HEK293 (cell line): ENCODE measurements around the gene ACTG1.

Source experiments
- IKZF3 ChIP-seq: fragments of 450-650 bp; IDR thresholded peaks from 2 replicates; pipeline ENCODE4 v1.5.0; 2018; ENCODE audit warnings: missing biosample characterization, mild to moderate bottlenecking, missing genetic modification characterization, moderate library complexity
- KLF1 ChIP-seq: fragments of 450-650 bp; formaldehyde crosslinking; IDR thresholded peaks from 2 replicates; pipeline ENCODE4 v1.5.1; 2016; ENCODE audit warnings: missing biosample characterization, missing genetic modification characterization
- SCRT2 ChIP-seq: fragments of 450-650 bp; formaldehyde crosslinking; IDR thresholded peaks from 2 replicates; pipeline ENCODE4 v1.5.1; 2016; ENCODE audit warnings: missing biosample characterization, missing genetic modification characterization
- SETDB1 ChIP-seq: IDR thresholded peaks from one replicate; pipeline ENCODE4 v1.6.1; 2017; ENCODE audit warnings: mild to moderate bottlenecking, low read length, moderate library complexity, mixed read lengths; ENCODE audit not compliant: insufficient read length
- SP3 ChIP-seq: fragments of 450-650 bp; formaldehyde crosslinking; IDR thresholded peaks from 2 replicates; pipeline ENCODE4 v1.5.1; 2016; ENCODE audit warnings: missing biosample characterization, missing genetic modification characterization
- ZBTB1 ChIP-seq: fragments of 450-650 bp; formaldehyde crosslinking; IDR thresholded peaks from 2 replicates; pipeline ENCODE4 v1.5.1; 2016; ENCODE audit warnings: missing biosample characterization, missing genetic modification characterization
- ZBTB8A ChIP-seq: fragments of 450-650 bp; formaldehyde crosslinking; IDR thresholded peaks from 2 replicates; pipeline ENCODE4 v1.5.1; 2016; ENCODE audit warnings: missing biosample characterization, missing genetic modification characterization
- ZNF133 ChIP-seq: fragments of 450-650 bp; formaldehyde crosslinking; IDR thresholded peaks from 2 replicates; pipeline ENCODE4 v1.5.1; 2016; ENCODE audit warnings: missing biosample characterization, missing genetic modification characterization
- ZNF341 ChIP-seq: fragments of 450-650 bp; formaldehyde crosslinking; IDR thresholded peaks from 2 replicates; pipeline ENCODE4; 2016; ENCODE audit warnings: low read depth, missing biosample characterization, missing genetic modification characterization
- ZNF350 ChIP-seq: fragments of 450-650 bp; formaldehyde crosslinking; IDR thresholded peaks from 2 replicates; pipeline ENCODE4 v1.5.0; 2017; ENCODE audit warnings: missing biosample characterization, mild to moderate bottlenecking, missing genetic modification characterization
- ZNF362 ChIP-seq: fragments of 450-650 bp; formaldehyde crosslinking; IDR thresholded peaks from 2 replicates; pipeline ENCODE4 v1.5.1; 2016; ENCODE audit warnings: missing biosample characterization, missing genetic modification characterization
- ZNF394 ChIP-seq: fragments of 450-650 bp; formaldehyde crosslinking; IDR thresholded peaks from 2 replicates; pipeline ENCODE4 v1.5.1; 2016; ENCODE audit warnings: missing biosample characterization, missing genetic modification characterization, mild to moderate bottlenecking, moderate library complexity, borderline replicate concordance
- ZNF449 ChIP-seq: fragments of 450-650 bp; formaldehyde crosslinking; IDR thresholded peaks from 2 replicates; pipeline ENCODE4 v1.5.1; 2017; ENCODE audit warnings: missing biosample characterization, mild to moderate bottlenecking, missing genetic modification characterization, moderate library complexity
- ZNF473 ChIP-seq: fragments of 450-650 bp; formaldehyde crosslinking; IDR thresholded peaks from 2 replicates; pipeline ENCODE4 v1.5.1; 2017; ENCODE audit warnings: missing biosample characterization, missing genetic modification characterization
- ZNF510 ChIP-seq: fragments of 450-650 bp; formaldehyde crosslinking; IDR thresholded peaks from 2 replicates; pipeline ENCODE4 v1.5.1; 2018; ENCODE audit warnings: mild to moderate bottlenecking, missing genetic modification characterization, missing biosample characterization; ENCODE audit not compliant: insufficient replicate concordance
- ZNF561 ChIP-seq: fragments of 450-650 bp; IDR thresholded peaks from 2 replicates; pipeline ENCODE4 v1.5.1; 2018; ENCODE audit warnings: missing biosample characterization, missing genetic modification characterization, borderline replicate concordance
- ZNF639 ChIP-seq: fragments of 450-650 bp; formaldehyde crosslinking; IDR thresholded peaks from 2 replicates; pipeline ENCODE4 v1.5.1; 2016; ENCODE audit warnings: missing biosample characterization, missing genetic modification characterization
- ZNF692 ChIP-seq: fragments of 450-650 bp; formaldehyde crosslinking; IDR thresholded peaks from 2 replicates; pipeline ENCODE4 v1.5.1; 2016; ENCODE audit warnings: missing biosample characterization, missing genetic modification characterization
- ZNF777 ChIP-seq: fragments of 450-650 bp; formaldehyde crosslinking; IDR thresholded peaks from 2 replicates; pipeline ENCODE4 v1.5.1; 2017; ENCODE audit warnings: missing biosample characterization, missing genetic modification characterization, borderline replicate concordance
- TF ChIP-seq, protein P1 (sequence below): fragments of 450-650 bp; formaldehyde crosslinking; IDR thresholded peaks from 2 replicates; pipeline ENCODE4 v1.5.1; 2016; ENCODE audit warnings: missing biosample characterization, missing genetic modification characterization
- TF ChIP-seq, protein P2 (sequence below): fragments of 450-650 bp; formaldehyde crosslinking; IDR thresholded peaks from 2 replicates; pipeline ENCODE4 v1.5.1; 2017; ENCODE audit warnings: missing biosample characterization, missing genetic modification characterization
- TF ChIP-seq, protein P3 (sequence below): fragments of 450-650 bp; formaldehyde crosslinking; IDR thresholded peaks from 2 replicates; pipeline ENCODE4 v1.5.1; 2016; ENCODE audit warnings: missing biosample characterization, missing genetic modification characterization
- TF ChIP-seq, protein P4 (sequence below): fragments of 450-650 bp; formaldehyde crosslinking; IDR thresholded peaks from 2 replicates; pipeline ENCODE4 v1.5.1; 2016; ENCODE audit warnings: missing biosample characterization, missing genetic modification characterization

The ACTG1 gene

GRCh38 chr17:81552244-81553017 lies 39.8 kb upstream of the ACTG1 start, which contains the start of gene FAAP100 (continued):
- TF ChIP-seq, protein P1, sequence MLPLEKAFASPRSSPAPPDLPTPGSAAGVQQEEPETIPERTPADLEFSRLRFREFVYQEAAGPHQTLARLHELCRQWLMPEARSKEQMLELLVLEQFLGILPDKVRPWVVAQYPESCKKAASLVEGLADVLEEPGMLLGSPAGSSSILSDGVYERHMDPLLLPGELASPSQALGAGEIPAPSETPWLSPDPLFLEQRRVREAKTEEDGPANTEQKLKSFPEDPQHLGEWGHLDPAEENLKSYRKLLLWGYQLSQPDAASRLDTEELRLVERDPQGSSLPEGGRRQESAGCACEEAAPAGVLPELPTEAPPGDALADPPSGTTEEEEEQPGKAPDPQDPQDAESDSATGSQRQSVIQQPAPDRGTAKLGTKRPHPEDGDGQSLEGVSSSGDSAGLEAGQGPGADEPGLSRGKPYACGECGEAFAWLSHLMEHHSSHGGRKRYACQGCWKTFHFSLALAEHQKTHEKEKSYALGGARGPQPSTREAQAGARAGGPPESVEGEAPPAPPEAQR, result no peak
- TF ChIP-seq ZNF449 (tag by site-specific recombination) (no peak), ZNF510 (tag by site-specific recombination) (no peak), SETDB1 (no peak), ZNF350 (no peak), SP3 (tag by site-specific recombination) (no peak), ZNF561 (tag by site-specific recombination) (peak; percentile 51; the same call in 1 of the 2 replicates), ZNF133 (tag by site-specific recombination) (no peak), ZNF394 (peak; percentile 91), ZBTB1 (no peak), ZNF473 (tag by site-specific recombination) (no peak), ZNF777 (tag by site-specific recombination) (no peak), ZNF639 (no peak), ZNF341 (tag by site-specific recombination) (peak; percentile 99), IKZF3 (tag by site-specific recombination) (peak; percentile 22; the same call in 1 of the 2 replicates), ZNF692 (tag by site-specific recombination) (no peak), ZBTB8A (tag by site-specific recombination) (no peak; the same call in 1 of the 2 replicates), ZNF362 (tag by site-specific recombination) (no peak), SCRT2 (tag by site-specific recombination) (no peak), KLF1 (tag by site-specific recombination) (peak; percentile 48; the same call in 1 of the 2 replicates)
- TF ChIP-seq, protein P2, sequence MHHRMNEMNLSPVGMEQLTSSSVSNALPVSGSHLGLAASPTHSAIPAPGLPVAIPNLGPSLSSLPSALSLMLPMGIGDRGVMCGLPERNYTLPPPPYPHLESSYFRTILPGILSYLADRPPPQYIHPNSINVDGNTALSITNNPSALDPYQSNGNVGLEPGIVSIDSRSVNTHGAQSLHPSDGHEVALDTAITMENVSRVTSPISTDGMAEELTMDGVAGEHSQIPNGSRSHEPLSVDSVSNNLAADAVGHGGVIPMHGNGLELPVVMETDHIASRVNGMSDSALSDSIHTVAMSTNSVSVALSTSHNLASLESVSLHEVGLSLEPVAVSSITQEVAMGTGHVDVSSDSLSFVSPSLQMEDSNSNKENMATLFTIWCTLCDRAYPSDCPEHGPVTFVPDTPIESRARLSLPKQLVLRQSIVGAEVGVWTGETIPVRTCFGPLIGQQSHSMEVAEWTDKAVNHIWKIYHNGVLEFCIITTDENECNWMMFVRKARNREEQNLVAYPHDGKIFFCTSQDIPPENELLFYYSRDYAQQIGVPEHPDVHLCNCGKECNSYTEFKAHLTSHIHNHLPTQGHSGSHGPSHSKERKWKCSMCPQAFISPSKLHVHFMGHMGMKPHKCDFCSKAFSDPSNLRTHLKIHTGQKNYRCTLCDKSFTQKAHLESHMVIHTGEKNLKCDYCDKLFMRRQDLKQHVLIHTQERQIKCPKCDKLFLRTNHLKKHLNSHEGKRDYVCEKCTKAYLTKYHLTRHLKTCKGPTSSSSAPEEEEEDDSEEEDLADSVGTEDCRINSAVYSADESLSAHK, result no peak
- TF ChIP-seq, protein P3, sequence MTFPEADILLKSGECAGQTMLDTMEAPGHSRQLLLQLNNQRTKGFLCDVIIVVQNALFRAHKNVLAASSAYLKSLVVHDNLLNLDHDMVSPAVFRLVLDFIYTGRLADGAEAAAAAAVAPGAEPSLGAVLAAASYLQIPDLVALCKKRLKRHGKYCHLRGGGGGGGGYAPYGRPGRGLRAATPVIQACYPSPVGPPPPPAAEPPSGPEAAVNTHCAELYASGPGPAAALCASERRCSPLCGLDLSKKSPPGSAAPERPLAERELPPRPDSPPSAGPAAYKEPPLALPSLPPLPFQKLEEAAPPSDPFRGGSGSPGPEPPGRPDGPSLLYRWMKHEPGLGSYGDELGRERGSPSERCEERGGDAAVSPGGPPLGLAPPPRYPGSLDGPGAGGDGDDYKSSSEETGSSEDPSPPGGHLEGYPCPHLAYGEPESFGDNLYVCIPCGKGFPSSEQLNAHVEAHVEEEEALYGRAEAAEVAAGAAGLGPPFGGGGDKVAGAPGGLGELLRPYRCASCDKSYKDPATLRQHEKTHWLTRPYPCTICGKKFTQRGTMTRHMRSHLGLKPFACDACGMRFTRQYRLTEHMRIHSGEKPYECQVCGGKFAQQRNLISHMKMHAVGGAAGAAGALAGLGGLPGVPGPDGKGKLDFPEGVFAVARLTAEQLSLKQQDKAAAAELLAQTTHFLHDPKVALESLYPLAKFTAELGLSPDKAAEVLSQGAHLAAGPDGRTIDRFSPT (tag by site-specific recombination), result no peak
- TF ChIP-seq, protein P4, sequence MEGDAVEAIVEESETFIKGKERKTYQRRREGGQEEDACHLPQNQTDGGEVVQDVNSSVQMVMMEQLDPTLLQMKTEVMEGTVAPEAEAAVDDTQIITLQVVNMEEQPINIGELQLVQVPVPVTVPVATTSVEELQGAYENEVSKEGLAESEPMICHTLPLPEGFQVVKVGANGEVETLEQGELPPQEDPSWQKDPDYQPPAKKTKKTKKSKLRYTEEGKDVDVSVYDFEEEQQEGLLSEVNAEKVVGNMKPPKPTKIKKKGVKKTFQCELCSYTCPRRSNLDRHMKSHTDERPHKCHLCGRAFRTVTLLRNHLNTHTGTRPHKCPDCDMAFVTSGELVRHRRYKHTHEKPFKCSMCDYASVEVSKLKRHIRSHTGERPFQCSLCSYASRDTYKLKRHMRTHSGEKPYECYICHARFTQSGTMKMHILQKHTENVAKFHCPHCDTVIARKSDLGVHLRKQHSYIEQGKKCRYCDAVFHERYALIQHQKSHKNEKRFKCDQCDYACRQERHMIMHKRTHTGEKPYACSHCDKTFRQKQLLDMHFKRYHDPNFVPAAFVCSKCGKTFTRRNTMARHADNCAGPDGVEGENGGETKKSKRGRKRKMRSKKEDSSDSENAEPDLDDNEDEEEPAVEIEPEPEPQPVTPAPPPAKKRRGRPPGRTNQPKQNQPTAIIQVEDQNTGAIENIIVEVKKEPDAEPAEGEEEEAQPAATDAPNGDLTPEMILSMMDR (tag by site-specific recombination), result no peak
